Karpas-422 (cell line): ENCODE data around the gene ZSCAN10. TPM values are rescaled to one million over a fixed set of nuclear protein-coding genes. Genes with fewer than 3 reads are reported as not detected.

Source experiments
- DNase-seq: peaks from one replicate; pipeline ENCODE4 v3.0.0-alpha.2; 2015
- H2AFZ ChIP-seq: fragments of 200-600 bp; sonication (generic); 2 replicates; pipeline ENCODE4 v1.6.1; 2014; ENCODE audit warnings: antibody characterized with exemption, low read length, mixed read lengths
- H3K27ac ChIP-seq: fragments of 200-600 bp; sonication (generic); 2 replicates; pipeline ENCODE4 v1.5.1; 2014; ENCODE audit warnings: mild to moderate bottlenecking, low read length, moderate library complexity
- H3K27me3 ChIP-seq: fragments of 200-600 bp; sonication (generic); 2 replicates; pipeline ENCODE4 v1.6.1; 2014; ENCODE audit warnings: low read length, mixed read lengths
- H3K36me3 ChIP-seq: fragments of 200-600 bp; sonication (generic); 2 replicates; pipeline ENCODE4 v1.6.1; 2014; ENCODE audit warnings: low read length, mixed read lengths; ENCODE audit not compliant: insufficient read depth
- H3K4me1 ChIP-seq: fragments of 200-600 bp; sonication (generic); 2 replicates; pipeline ENCODE4 v1.6.1; 2014; ENCODE audit warnings: mild to moderate bottlenecking, low read length, mixed read lengths
- H3K4me2 ChIP-seq: fragments of 200-600 bp; sonication (generic); 2 replicates; pipeline ENCODE4 v1.6.1; 2014; ENCODE audit warnings: low read length, low read depth, mild to moderate bottlenecking; ENCODE audit not compliant: poor library complexity, severe bottlenecking
- H3K4me3 ChIP-seq: fragments of 200-600 bp; sonication (generic); 2 replicates; pipeline ENCODE4 v1.5.1; 2014; ENCODE audit warnings: mild to moderate bottlenecking, antibody characterized with exemption, low read length, mixed read lengths
- H3K79me2 ChIP-seq: fragments of 200-600 bp; sonication (generic); 2 replicates; pipeline ENCODE4 v1.6.1; 2014; ENCODE audit warnings: mild to moderate bottlenecking, low read length, mixed read lengths
- H3K9ac ChIP-seq: fragments of 200-600 bp; sonication (generic); 2 replicates; pipeline ENCODE4 v1.6.0; 2014; ENCODE audit warnings: low read length
- H3K9me2 ChIP-seq: fragments of 200-600 bp; sonication (generic), shearing (Covaris generic); replicated peaks from 2 replicates; pipeline ENCODE4 v1.6.0; 2014; ENCODE audit warnings: mild to moderate bottlenecking, low read length, moderate library complexity; ENCODE audit not compliant: insufficient read depth
- H3K9me3 ChIP-seq: fragments of 300-700, 200-600 bp; sonication (generic); 2 replicates; pipeline ENCODE4 v1.6.1; 2014; ENCODE audit warnings: low read length, mixed read lengths
- H4K20me1 ChIP-seq: fragments of 200-600 bp; sonication (generic); 2 replicates; pipeline ENCODE4 v1.6.1; 2014; ENCODE audit warnings: mild to moderate bottlenecking, antibody characterized with exemption, low read length, low read depth; ENCODE audit not compliant: insufficient read depth
- total RNA-seq: library from RNA; depleted of rRNA; stranded (reverse); fragments of >200 nt; shearing (Covaris generic); gene quantifications from 2 replicates; pipeline ENCODE4 v1.2.3, GENCODE V29; 2014; ENCODE audit warnings: low replicate concordance

The ZSCAN10 gene
- total RNA-seq, 1 experiment from 2014 or later, result not detected

DNA sequence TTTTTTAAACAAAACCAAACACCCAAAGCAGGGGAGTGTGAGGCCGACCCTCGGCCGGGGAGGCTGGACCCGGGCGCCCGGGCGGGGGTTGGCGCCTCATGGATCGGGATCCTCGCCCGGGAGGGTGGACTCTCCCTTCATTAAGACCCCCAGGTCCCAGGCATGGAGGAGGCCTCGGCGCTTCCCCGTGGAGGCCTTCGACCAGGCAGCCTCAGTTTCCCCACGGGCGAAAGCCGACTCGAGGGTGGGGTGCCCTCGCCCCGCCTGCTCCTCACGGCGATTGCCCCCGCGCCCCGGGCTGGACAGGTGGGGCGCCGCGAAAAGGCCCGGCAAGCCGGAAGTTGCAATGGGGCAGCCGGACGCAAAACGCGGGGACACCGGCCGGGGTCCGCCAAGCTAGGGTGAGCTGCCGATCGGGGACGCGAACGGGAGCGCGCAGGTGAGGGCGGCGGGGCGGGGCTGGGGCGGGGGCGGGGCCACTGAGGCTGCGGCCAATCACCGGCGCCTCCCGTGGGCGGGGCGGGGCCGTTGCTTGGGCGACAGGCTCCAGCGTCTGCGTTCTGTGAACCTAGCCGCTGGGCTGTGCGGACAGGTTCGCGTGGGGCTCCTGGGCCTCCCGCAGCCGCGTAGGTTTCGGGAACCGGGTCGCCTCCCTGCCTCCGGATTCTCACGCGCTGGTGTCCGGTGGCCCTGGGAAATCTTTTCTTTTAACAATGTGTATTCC, 7.3 kb upstream of the ZSCAN10 start:
- peak overlapping the region; percentile 80 for H3K9ac ChIP-seq
- no peak overlapping the region for H3K27ac ChIP-seq
- H3K27me3 ChIP-seq, result no peaks in the 10 kb centered on the region
- no peaks in the 10 kb centered on the region for H3K9me2 ChIP-seq
- no peaks in the 10 kb centered on the region for H3K9me3 ChIP-seq
- peak overlapping the region; percentile 84 for H2AFZ ChIP-seq
- H4K20me1 ChIP-seq, result no peaks in the 10 kb centered on the region
- DNase-seq, result peak; percentile 98
- peaks cover 16% of the 10 kb centered on the region for H3K4me1 ChIP-seq
- H3K36me3 ChIP-seq, result no peaks in the 10 kb centered on the region
- no peaks in the 10 kb centered on the region for H3K79me2 ChIP-seq
- H3K4me2 ChIP-seq, result peak overlapping the region; percentile 90
- peak overlapping the region; percentile 74 for H3K4me3 ChIP-seq

DNA sequence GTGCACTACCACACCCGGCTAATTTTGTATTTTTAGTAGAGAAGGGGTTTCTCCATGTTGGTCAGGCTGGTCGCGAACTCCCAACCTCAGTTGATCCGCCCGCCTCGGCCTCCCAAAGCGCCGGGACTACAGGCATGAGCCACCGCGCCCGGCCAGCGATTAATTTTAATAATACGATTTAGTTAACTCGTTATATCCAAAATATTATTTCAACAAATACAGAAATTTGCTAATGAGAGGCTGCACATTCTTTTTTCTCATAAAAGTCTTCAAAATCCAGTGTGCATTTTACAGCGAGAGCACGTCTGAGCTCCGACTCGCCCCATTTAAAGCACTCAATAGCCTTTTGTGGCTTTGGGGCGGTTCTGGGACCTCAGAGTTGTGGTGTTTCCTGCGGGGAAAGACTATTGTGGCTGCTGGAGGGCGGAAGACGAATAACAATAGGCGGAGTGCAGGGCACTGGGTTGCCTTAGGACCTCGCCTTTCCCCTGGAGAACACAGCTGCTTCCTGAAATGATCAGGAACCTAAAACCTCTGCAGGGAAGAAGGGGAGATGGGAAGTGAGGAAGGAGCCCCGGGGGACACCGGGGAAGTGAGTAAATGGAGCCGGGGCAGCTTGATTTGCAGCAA, 2.9 kb upstream of the ZSCAN10 start:
- no peaks in the 10 kb centered on the region for H3K79me2 ChIP-seq
- H3K4me2 ChIP-seq, result no peak overlapping the region
- no peaks in the 10 kb centered on the region for H3K27me3 ChIP-seq
- no peak overlapping the region for H3K27ac ChIP-seq
- no peaks in the 10 kb centered on the region for H3K9me2 ChIP-seq
- no peaks in the 10 kb centered on the region for H3K36me3 ChIP-seq
- no peak overlapping the region for H3K4me3 ChIP-seq
- H3K9me3 ChIP-seq, result no peaks in the 10 kb centered on the region
- H4K20me1 ChIP-seq, result no peaks in the 10 kb centered on the region
- no peak overlapping the region for H2AFZ ChIP-seq
- peaks cover 16% of the 10 kb centered on the region for H3K4me1 ChIP-seq
- DNase-seq, result no peak
- H3K9ac ChIP-seq, result no peak overlapping the region

DNA sequence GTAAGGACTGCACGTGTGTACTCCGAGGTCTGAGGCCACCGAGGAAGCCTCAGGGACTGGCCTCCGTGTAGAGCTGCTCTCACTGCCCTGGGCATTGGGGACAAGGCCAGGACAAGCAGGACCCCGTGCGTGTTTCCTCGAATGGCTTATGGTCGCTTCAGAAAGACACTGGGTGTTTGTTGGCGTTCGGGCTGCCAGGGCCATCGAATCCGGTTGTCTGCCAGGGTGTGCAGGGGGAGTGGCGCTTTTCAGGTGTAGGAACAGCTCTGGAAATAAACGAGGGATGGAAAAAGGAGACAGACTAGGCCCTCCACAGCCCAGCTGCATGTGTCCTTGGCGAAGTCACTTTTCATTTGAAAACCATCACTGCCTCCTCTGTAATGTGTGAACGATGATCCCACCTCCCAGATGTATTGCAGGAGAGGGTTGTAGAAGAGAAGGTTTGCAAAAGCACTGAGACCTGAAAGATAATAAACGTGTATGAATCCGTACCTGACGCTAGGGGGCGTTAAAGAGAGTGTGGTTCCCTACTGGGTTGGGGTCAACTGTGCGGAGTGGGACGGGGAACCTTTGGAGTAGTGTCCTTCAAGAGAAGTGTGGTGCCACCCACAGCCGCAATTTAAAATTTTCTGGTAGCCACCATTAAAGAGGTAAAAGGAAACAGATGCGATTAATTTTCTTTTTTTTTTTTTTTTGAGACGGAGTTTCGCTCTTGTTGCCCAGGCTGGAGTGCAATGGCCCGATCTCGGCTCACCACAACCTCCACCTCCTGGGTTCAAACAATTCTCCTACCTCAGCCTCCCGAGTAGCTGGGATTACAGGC, 2.1 kb upstream of the ZSCAN10 start:
- H3K4me3 ChIP-seq, result no peak overlapping the region
- H2AFZ ChIP-seq, result no peak overlapping the region

DNA sequence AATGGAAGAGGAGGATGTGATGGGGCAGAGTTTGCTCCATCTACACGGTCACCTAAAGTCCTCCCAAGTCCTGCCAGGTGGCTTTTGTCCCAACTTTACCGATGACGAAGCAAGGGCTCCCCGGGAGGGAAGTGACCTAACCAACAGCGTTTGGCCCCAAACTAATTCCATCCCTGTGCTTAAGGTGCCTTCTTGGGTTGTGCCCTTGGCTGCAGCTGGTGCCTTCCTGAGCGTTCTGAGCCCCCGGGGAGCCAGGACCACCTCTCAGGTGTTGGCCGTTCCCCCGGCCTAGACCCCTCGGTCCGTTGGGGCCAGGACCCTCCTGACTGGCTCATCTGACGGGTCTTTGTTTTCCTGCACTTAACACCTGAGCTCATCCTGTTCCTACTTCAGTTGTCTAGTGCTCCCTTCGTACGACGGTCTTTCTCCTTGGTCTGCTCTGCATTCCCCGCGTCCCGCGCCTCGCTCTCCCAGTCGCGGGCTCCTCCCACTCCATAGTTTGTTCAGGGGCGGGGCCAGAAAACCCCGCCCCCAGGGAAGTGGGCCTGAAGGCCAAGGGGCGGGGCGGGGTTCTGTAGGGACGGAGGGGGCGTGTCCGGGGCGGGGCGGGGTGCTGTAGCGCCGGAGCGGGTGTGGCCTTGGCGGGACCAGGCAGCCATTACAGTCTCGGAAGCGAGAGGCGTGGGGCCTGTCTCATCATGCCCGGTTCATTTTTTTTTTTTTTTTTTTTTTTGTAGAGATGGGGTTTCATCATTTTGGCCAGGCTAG, 822 bp upstream of the ZSCAN10 start:
- Histone ChIP-seq H4K20me1 (no peaks in the 10 kb centered on the region), H3K79me2 (no peaks in the 10 kb centered on the region), H3K36me3 (no peaks in the 10 kb centered on the region), H3K27me3 (no peaks in the 10 kb centered on the region), H3K4me1 (peaks cover 9% of the 10 kb centered on the region), H3K27ac (no peak overlapping the region), H3K9ac (no peak overlapping the region), H2AFZ (no peak overlapping the region), H3K4me2 (peak overlapping the region; percentile 18), H3K4me3 (no peak overlapping the region), H3K9me3 (no peaks in the 10 kb centered on the region), H3K9me2 (no peaks in the 10 kb centered on the region)
- DNase-seq, result peak; percentile 94

More for the DNA sequence above, 2.1 kb upstream of the ZSCAN10 start:
- Histone ChIP-seq H3K27me3 (no peaks in the 10 kb centered on the region), H3K9me3 (no peaks in the 10 kb centered on the region), H3K36me3 (no peaks in the 10 kb centered on the region), H3K9me2 (no peaks in the 10 kb centered on the region), H4K20me1 (no peaks in the 10 kb centered on the region), H3K4me2 (no peak overlapping the region), H3K79me2 (no peaks in the 10 kb centered on the region), H3K4me1 (peaks cover 13% of the 10 kb centered on the region), H3K9ac (no peak overlapping the region), H3K27ac (no peak overlapping the region)
- DNase-seq, result peak; percentile 81

DNA sequence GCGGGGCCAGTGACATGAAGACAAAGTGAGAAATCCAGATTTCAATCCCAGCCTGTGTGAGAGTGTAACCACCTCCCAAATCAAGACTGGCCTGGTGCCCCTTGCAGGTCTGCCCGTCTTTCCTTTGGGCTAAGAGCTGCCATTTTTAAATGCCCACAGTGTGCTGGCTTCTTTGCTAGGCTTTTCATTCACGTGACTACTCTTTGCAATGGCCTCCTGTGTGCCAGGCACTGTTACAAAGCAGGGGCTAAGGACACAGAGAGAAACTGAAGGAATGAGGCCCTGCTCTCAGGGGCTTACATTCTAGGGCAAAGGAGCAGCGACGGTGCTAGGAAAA, 269 bp upstream of the ZSCAN10 start:
- no peaks in the 10 kb centered on the region for H3K9me2 ChIP-seq
- no peak overlapping the region for H3K4me2 ChIP-seq
- peaks cover 9% of the 10 kb centered on the region for H3K4me1 ChIP-seq
- DNase-seq, result no peak
- no peak overlapping the region for H2AFZ ChIP-seq
- H3K27ac ChIP-seq, result no peak overlapping the region
- no peaks in the 10 kb centered on the region for H3K36me3 ChIP-seq
- no peaks in the 10 kb centered on the region for H3K79me2 ChIP-seq
- no peaks in the 10 kb centered on the region for H4K20me1 ChIP-seq
- H3K4me3 ChIP-seq, result no peak overlapping the region
- no peak overlapping the region for H3K9ac ChIP-seq
- no peaks in the 10 kb centered on the region for H3K9me3 ChIP-seq
- H3K27me3 ChIP-seq, result no peaks in the 10 kb centered on the region

DNA sequence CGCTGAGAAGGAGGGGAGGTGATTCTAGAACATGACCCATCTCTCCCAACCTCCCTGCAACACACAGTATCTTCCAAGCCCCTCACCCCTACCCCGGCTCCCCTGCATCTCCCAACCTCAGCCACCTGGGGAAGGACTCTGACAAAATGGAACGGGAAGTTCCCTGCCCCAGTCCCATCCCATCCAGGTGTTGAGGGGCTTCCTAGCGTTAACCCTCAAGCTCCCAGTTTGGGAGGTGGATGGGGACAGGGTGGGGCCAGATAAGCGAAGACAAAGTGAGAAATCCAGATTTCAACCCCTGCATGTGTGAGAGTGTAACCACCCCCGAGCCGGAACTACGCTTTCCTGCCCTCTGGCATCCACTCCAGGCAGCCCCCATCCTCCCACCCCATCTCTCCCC, 1.8 kb downstream of the ZSCAN10 start:
- Histone ChIP-seq H3K4me2 (no peak overlapping the region), H3K9me3 (no peaks in the 10 kb centered on the region), H2AFZ (no peak overlapping the region), H3K27me3 (no peaks in the 10 kb centered on the region), H3K9me2 (no peaks in the 10 kb centered on the region), H3K79me2 (no peaks in the 10 kb centered on the region), H3K27ac (no peak overlapping the region), H3K4me1 (peaks cover 19% of the 10 kb centered on the region), H3K36me3 (no peaks in the 10 kb centered on the region), H3K9ac (no peak overlapping the region), H4K20me1 (no peaks in the 10 kb centered on the region), H3K4me3 (no peak overlapping the region)
- DNase-seq, result no peak

DNA sequence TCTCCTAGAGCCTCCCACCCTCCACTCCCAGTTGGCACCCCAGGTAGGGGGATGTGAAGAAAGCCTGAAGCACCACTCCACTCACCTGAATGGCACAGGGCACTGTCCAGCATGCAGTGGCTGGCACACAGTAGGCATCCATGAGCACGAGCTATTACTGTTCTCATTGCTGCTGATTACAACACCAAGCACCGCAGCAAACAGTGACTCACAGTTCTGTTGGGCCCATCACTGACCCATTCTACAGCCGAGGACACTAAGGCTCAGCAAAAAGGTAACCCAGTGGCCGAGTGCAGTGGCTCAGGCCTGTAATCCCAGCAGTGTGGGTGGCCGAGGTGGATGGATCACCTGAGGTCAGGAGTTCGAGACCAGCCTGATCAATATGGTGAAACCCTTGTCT, 2.7 kb downstream of the ZSCAN10 start:
- DNase-seq, result peak; percentile 35
- Histone ChIP-seq H3K27ac (no peak overlapping the region), H3K79me2 (no peaks in the 10 kb centered on the region), H3K4me1 (peaks cover 19% of the 10 kb centered on the region), H3K9me3 (no peaks in the 10 kb centered on the region), H3K4me2 (no peak overlapping the region), H3K36me3 (no peaks in the 10 kb centered on the region), H4K20me1 (no peaks in the 10 kb centered on the region), H3K27me3 (no peaks in the 10 kb centered on the region), H3K4me3 (no peak overlapping the region), H2AFZ (0 out of 2 replicates have a peak overlapping the region, but pooled peaks have one; percentile 10), H3K9ac (no peak overlapping the region), H3K9me2 (no peaks in the 10 kb centered on the region)
